ENCODE results near the gene PHF11. TPM values are rescaled to one million over a fixed set of nuclear protein-coding genes. Genes with fewer than 3 reads are reported as not detected.
"Not testable (repeated sequence)": the region's sequence is repeated elsewhere in the genome, so short reads cannot be mapped to it uniquely, and the experiment has no call there.

The PHF11 gene
- 19.4 TPM for total RNA-seq

DNA sequence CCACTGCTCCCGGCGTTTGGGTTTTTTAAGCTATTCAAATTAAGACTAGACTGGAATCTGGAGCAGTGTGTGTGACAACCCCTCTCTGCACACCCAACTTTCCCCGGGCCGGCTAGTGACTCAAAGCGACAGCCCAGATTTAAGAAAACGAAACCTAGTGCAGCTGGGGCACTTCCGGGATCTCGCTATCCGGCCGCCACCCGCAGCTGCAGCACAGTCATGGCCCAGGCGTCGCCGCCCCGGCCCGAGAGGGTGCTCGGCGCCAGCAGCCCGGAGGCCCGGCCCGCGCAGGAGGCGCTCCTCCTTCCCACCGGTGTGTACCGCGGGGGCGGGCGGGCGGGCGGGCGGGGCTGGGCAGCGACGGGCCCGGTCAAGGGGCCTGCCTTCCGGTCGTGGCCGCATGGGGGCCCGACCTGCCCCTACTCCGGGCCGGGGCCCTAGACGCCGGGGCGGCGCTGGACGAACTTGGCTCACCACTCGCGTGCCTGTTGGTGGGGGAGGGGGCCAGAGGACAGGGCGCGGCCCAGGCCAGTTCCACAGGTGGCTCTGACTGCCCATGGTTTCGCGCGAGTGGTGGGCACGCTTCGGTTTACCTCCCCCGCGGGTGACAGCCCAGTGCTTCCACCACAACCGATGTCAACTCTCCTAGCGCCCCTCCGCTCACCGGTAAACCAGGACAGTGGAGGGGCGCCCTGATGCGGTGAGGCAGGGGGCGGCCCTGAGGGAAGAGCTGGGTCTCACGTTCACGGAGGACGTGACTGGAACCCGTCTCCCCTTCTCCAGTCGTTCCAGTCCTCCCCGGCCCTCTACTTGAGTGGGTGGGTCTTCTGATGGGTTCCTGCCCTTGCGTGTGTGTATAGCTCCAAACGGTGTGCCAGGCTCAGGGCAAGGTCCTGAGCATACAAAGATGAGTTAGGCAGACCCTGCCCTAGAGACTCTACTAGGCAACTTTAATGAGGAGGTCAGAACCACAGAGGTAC lies at the start of gene PHF11:
Gene PHF11, plus strand, starts transcription at position 171 of the 980 bp plus-strand sequence. Its CDS starts 49 bp downstream, at position 220.
- peak; percentile 84 for DNase-seq

GRCh38 chr13:49446473-49446872 lies 49.3 kb upstream of the PHF11 start:
- DNase-seq: no peak

DNA sequence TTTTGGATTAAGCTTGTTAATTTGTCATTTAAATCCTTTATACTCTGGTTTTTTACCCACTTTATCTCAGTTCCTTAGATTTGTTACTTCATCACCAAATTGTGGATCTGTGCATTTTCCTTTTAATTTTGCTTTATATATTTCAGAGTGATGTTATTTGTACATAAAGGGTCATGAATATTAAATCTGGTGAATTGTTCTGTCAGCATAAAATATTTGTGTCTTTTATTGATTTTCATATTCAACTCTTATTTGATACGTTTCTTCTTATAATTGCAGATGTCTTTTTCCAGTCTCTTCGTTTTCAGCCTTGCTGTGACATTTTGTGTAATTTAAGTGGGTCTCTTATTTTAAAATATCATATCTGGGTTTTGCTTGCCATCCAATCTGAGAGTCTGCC lies 47.0 kb upstream of the PHF11 start:
- no peak for DNase-seq

GRCh38 chr13:49450105-49450819 lies 45.5 kb upstream of the PHF11 start:
- no peak for DNase-seq

- DNase-seq: no peak
These were observed 42.9 kb upstream of the PHF11 start for GRCh38 chr13:49452725-49453457.

- DNase-seq: no peak
These were observed 42.3 kb upstream of the PHF11 start for GRCh38 chr13:49453465-49453864.

DNA sequence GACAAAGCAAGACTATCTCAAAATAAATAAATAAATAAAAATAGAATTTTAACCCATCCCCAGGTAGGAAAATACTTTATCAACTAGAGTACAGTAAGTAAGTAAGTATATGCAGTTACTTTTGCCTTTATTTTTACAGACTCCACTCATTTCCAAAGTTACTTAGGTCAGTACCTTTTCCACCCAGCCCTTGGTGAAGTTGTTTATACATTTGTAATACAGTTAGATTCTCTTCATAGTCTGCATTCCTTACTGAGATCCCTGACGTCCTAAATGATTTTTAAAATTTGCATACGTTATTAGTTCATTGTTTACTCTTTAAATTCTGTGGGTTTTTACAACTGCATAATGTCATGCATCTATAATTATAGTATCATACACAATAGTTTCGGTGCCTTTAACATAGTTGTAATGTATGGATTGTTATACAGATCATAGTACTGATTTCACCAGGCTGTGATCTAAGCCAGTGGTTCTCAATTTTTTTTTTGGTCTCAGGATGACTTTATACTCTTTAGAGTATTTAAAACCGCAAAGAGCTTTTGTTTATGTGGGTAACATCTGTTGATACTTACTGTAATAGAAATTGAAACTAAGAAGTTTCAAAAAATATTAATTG lies 41.3 kb upstream of the PHF11 start:
- no peak for DNase-seq

GRCh38 chr13:49455007-49455398 lies 40.8 kb upstream of the PHF11 start:
- no peak for DNase-seq

- no peak for DNase-seq
These were observed 39.6 kb upstream of the PHF11 start for GRCh38 chr13:49456156-49456555.

- no peak for DNase-seq
These were observed 38.5 kb upstream of the PHF11 start for GRCh38 chr13:49457221-49457620.

DNA sequence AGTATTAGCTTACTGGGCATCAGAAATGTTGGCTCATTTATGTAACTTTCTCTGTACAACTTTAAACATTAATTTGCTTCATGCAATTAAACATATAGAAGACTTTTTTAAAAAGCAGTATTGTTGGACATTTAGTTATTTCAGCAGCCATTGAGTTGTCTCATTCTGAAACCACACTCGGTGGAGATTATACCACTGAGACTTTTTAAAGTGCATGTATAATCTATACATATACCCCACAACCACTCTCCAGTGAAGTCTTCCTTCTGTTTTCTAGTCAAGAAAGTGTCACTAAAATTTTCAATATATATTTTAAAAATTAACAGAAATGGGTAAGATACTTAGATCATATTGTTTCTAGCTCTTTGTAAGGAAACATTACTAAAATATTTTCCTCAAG lies 36.2 kb upstream of the PHF11 start:
- DNase-seq: no peak

- DNase-seq: no peak
These were observed 31.7 kb upstream of the PHF11 start for GRCh38 chr13:49464085-49464484.

DNA sequence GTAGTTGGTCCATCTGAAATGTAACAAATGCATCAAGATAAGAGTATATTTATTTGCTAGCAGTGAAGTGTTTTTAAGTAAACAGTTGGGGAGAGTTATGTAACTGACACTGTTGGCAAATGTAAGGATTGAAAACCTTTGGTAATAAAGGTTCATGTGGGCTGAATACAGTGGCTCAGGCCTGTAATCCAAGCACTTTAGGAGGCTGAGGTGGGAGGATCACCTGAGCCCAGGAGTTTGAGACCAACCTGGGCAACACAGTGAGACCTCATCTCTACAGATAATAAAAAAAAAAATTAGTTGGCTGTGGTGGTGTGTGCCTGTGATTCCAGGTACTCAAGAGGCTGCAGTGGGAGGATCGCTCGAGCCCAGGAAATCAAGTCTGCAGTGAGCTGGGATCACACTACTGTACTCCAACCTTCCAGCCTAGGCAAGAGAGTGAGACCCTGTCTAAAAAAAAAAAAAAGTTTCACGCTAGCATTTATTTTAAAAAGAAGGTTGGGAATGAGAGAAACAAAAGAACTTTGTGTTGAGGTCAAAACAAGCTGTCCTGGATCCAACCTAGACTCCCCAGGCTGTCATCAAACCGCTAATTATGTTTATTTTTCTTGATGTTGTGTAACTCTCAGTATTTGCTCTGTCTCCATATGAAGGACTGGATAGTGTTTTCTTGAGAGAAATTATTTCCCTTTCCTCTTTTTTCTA lies 31.0 kb upstream of the PHF11 start:
- peak; percentile 35 for DNase-seq

GRCh38 chr13:49466292-49466838 lies 29.4 kb upstream of the PHF11 start:
- no peak for DNase-seq

DNA sequence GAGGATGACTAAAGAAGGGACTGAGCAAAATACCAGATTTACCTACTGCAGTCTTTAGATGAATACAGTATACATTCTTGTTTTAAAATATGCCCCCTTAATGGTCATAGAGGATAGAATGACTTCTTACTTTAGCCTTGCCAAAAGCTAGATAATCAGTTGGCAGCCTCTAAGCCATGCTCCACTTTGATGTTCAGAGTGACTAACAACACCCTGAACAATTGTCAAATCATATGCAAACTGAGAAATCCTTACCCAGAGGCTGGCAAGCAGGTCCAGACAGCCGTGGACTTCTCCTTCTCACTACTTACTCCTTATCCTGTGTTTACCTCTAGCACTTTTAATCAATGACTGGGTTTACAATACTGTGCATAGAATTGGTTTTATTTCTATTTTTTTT lies 23.6 kb upstream of the PHF11 start:
- DNase-seq: no peak

DNA sequence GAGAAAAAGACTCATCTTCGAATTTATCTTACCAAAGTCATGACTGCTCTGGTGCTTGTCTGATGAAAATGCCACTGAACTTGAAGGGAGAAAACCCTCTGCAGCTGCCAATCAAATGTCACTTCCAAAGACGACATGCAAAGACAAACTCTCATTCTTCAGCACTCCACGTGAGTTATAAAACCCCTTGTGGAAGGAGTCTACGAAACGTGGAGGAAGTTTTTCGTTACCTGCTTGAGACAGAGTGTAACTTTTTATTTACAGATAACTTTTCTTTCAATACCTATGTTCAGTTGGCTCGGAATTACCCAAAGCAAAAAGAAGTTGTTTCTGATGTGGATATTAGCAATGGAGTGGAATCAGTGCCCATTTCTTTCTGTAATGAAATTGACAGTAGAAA lies 19.2 kb upstream of the PHF11 start:
- no peak for DNase-seq

GRCh38 chr13:49481788-49482187 lies 14.0 kb upstream of the PHF11 start:
- DNase-seq: no peak

DNA sequence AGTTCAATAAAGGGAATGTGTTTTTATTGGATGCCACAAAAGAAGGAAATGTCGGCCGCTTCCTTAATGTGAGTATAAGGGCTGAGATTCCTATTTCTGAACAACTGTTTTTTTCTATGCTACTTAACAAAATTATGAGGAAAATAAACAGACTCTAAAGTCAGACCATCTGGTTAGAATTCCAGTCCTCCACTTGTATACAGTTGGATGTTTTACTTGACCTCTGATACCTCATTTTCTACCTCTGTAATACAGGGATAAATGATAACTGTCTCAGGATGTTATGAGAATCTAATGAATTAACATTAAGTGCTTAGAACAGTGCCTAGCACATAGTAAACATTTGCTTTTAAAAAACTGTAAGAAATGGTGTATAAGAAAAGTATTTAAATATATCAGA lies 7.2 kb upstream of the PHF11 start:
- no peak for DNase-seq

DNA sequence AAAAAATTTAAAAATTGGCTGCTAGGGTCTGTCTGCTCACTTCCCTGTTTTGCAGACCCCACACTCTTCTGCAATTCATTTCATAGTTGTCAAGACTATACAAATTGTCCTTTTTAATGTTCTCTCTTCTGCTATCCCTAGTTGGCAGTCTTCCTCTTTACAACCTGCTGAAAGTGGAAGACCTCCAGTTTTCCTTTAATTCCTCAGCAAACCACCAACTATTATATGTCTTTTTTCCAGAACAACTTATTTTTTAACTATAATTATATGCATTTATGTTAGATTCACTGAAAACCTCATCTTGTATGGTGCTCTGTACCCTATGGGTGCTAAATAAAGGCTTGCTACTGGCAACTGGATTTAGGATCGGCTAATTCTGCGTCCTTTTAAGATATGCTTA lies 1.1 kb upstream of the PHF11 start:
- peak; percentile 18 for DNase-seq

DNA sequence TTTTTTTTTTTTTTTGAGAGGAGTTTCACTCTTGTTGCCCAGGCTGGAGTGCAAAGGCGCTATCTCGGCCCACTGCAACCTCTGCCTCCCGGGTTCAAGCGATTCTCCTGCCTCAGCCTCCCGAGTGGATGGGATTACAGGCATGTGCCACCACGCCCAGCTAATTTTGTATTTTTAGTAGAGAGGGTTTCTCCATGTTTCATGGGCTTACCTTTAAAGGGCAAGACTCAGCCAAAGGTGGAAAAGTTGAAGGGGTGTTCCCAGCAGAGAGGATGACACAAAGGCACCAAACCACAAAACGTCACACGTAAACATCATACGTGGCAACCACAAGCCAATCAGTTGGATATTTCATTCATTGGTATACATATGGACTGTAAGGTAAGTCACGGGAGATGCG lies 1.1 kb downstream of the PHF11 start:
- not testable (repeated sequence) for DNase-seq

DNA sequence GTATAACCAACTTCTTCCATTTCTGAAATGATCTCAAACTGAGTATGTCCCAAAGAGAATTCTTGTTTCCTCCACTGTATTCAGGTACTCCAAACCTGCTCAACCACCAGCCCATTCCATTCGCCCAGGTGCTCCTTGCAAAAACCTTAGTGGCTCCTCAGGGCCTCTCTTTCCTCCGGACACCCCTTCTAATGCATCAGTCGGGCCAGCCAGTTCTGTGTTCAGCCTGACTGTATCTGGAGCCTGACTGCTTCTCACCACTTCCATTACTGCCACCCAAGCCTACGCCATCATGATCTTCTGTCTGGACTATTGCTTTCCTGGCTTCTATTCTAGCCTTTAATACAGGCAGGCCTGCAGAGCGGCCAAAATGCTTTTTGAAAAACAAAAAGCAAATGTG lies 1.5 kb downstream of the PHF11 start:
- no peak for DNase-seq
